ENCODE measurements around the gene SPRED3. TPM values are rescaled to one million over a fixed set of nuclear protein-coding genes. Genes with fewer than 3 reads are reported as not detected.

SPRED3 gene
- total and polyA plus RNA-seq, 2 donors (not counting 1 experiment from before 2014, with no cell fraction given), result 1.1 to 1.7 TPM

- DNase-seq (no peak), ATAC-seq (ENCODE audit: low read depth) (no peak)
- no peaks in the 10 kb centered on the region for H3K36me3 ChIP-seq (replicated peaks in 1 of 2; ENCODE audit: control extremely low read depth in 1 of 2, control insufficient read depth in 1 of 2, extremely low read depth in 1 of 2, insufficient read depth in 2 of 2, low read length in 1 of 2)
- intact Hi-C loops (cut with micrococcal nuclease), result no loop called here
- peaks cover 8% of the 10 kb centered on the region for H3K79me2 ChIP-seq (ENCODE audit: control insufficient read depth, insufficient read depth, low read length)
- Mint-ChIP-seq H3K9me3 (ENCODE audit: insufficient read depth) (no peaks in the 10 kb centered on the region), H3K27ac (no peak overlapping the region), H3K4me1 (peaks cover 13% of the 10 kb centered on the region), H3K27me3 (no peaks in the 10 kb centered on the region), H3K4me3 (no peak overlapping the region)
- H4K20me1 ChIP-seq (ENCODE audit: control insufficient read depth, insufficient read depth, low read length, poor library complexity, severe bottlenecking), result no peaks in the 10 kb centered on the region
- no peak overlapping the region for H2AFZ ChIP-seq (ENCODE audit: insufficient read depth, low read depth, low read length, poor library complexity, severe bottlenecking)
- H3K27ac ChIP-seq (ENCODE audit: low read length in 2 of 2), result no peak overlapping the region
- H3K4me2 ChIP-seq (replicated peaks; ENCODE audit: low read depth, low read length, poor library complexity, severe bottlenecking), result no peak overlapping the region
- ChIA-PET POLR2A (no interaction called here), CTCF (no interaction called here)
- H3K27me3 ChIP-seq (replicated peaks in 1 of 4; ENCODE audit: control extremely low read depth in 1 of 4, control insufficient read depth in 3 of 4, insufficient read depth in 4 of 4, low read length in 3 of 4), result no peaks in the 10 kb centered on the region
- TF ChIP-seq CTCF (IDR thresholded peaks at IDR 0.05), result no peak
- TF ChIP-seq EZH2 (IDR thresholded peaks at IDR 0.05; ENCODE audit: borderline replicate concordance, insufficient read depth, low read depth, low read length, poor library complexity, severe bottlenecking), result no peak
- H3K4me3 ChIP-seq (ENCODE audit: control extremely low read depth in 1 of 5, extremely low read depth in 1 of 5, insufficient read depth in 1 of 5, low read depth in 2 of 5, low read length in 4 of 5), result no peak overlapping the region
- no peak overlapping the region for H3K9ac ChIP-seq (ENCODE audit: low read length)
- H3K4me1 ChIP-seq (ENCODE audit: control insufficient read depth in 2 of 2, insufficient read depth in 2 of 2, low read length in 2 of 2), result peaks cover 5 to 7% of the 10 kb centered on the region in 2 donors
- WGBS (ENCODE audit: insufficient coverage), result 100% methylated on average over 2 of the region's 2 CpGs
- no peaks in the 10 kb centered on the region for H3K9me3 ChIP-seq (ENCODE audit: control extremely low read depth in 1 of 3, control insufficient read depth in 2 of 3, insufficient read depth in 1 of 3, low read length in 2 of 3)
Observed at GRCh38 chr19:38340927-38341326, 47.6 kb upstream of the SPRED3 start.

GRCh38 chr19:38346837-38347236 is 41.7 kb upstream of the SPRED3 start:
- DNase-seq, result no peak
- POLR2A ChIA-PET, result no interaction called here
- CTCF ChIA-PET, result interaction anchor here (0.5 kb wide), 1 partner anchor 103 kb away, joined by 3 read pairs; no protein-coding TSS in a partner anchor

More at GRCh38 chr19:38346837-38347236, 41.7 kb upstream of the SPRED3 start:
- no peak overlapping the region for H3K9ac ChIP-seq (ENCODE audit: low read length)
- no peaks in the 10 kb centered on the region for H3K9me3 Mint-ChIP-seq (ENCODE audit: insufficient read depth)
- no peaks in the 10 kb centered on the region for H3K4me1 ChIP-seq (ENCODE audit: control insufficient read depth in 2 of 2, insufficient read depth in 2 of 2, low read length in 2 of 2)
- no peak overlapping the region for H3K4me3 Mint-ChIP-seq
- H3K27me3 ChIP-seq (replicated peaks in 1 of 4; ENCODE audit: control extremely low read depth in 1 of 4, control insufficient read depth in 3 of 4, insufficient read depth in 4 of 4, low read length in 3 of 4), result no peaks in the 10 kb centered on the region
- H3K4me2 ChIP-seq (replicated peaks; ENCODE audit: low read depth, low read length, poor library complexity, severe bottlenecking), result no peak overlapping the region
- TF ChIP-seq EZH2 (IDR thresholded peaks at IDR 0.05; ENCODE audit: borderline replicate concordance, insufficient read depth, low read depth, low read length, poor library complexity, severe bottlenecking) (no peak), CTCF (IDR thresholded peaks at IDR 0.05) (no peak)
- H3K27ac Mint-ChIP-seq, result no peak overlapping the region
- H3K4me1 Mint-ChIP-seq, result no peaks in the 10 kb centered on the region
- intact Hi-C loops (cut with micrococcal nuclease), result no loop called here
- ATAC-seq (ENCODE audit: low read depth), result no peak
- H3K27me3 Mint-ChIP-seq, result no peaks in the 10 kb centered on the region
- 86% methylated on average over 1 of the region's 4 CpGs for WGBS (ENCODE audit: insufficient coverage)
- no peaks in the 10 kb centered on the region for H3K9me3 ChIP-seq (ENCODE audit: control extremely low read depth in 1 of 3, control insufficient read depth in 2 of 3, insufficient read depth in 1 of 3, low read length in 2 of 3)
- H2AFZ ChIP-seq (ENCODE audit: insufficient read depth, low read depth, low read length, poor library complexity, severe bottlenecking), result no peak overlapping the region
- no peak overlapping the region for H3K27ac ChIP-seq (ENCODE audit: low read length in 2 of 2)
- H4K20me1 ChIP-seq (ENCODE audit: control insufficient read depth, insufficient read depth, low read length, poor library complexity, severe bottlenecking), result no peaks in the 10 kb centered on the region
- H3K4me3 ChIP-seq (ENCODE audit: control extremely low read depth in 1 of 5, extremely low read depth in 1 of 5, insufficient read depth in 1 of 5, low read depth in 2 of 5, low read length in 4 of 5), result no peak overlapping the region
- peaks cover 2% of the 10 kb centered on the region for H3K79me2 ChIP-seq (ENCODE audit: control insufficient read depth, insufficient read depth, low read length)
- no peaks in the 10 kb centered on the region for H3K36me3 ChIP-seq (replicated peaks in 1 of 2; ENCODE audit: control extremely low read depth in 1 of 2, control insufficient read depth in 1 of 2, extremely low read depth in 1 of 2, insufficient read depth in 2 of 2, low read length in 1 of 2)

Data from B cell (primary cell).